ENCODE data around the gene THEMIS.

GRCh38 chr6:127748290-127748689 lies 152.6 kb downstream of the THEMIS start:
- TF ChIP-seq CTCF (IDR thresholded peaks at IDR 0.05; ENCODE audit: low read length) (no peak), EZH2 (optimal IDR thresholded peaks at IDR 0.05; ENCODE audit: low read depth, low read length) (no peak)

Data from MM.1S (cell line).